IMR-90 (cell line): Measurements from ENCODE around the gene CD2.

Experiments used
- CHD1 ChIP-seq: IDR thresholded peaks from 2 replicates; pipeline ENCODE4 v1.6.1; 2012; ENCODE audit warnings: low read depth, low read length, improper control_type of control experiment
- CTCF ChIP-seq: conservative IDR thresholded peaks from 2 replicates; pipeline ENCODE4 v1.5.1; 2012; ENCODE audit warnings: mild to moderate bottlenecking, low read depth, low read length, improper control_type of control experiment
- MAZ ChIP-seq: IDR thresholded peaks from 2 replicates; pipeline ENCODE4 v1.6.1; 2012; ENCODE audit warnings: low read depth, mild to moderate bottlenecking, low read length, improper control_type of control experiment, moderate library complexity, borderline replicate concordance
- NFE2L2 ChIP-seq: fragments of 150-350 bp; IDR thresholded peaks from 2 replicates; pipeline ENCODE4 v1.6.1; 2016; ENCODE audit warnings: low read depth, mild to moderate bottlenecking, low read length
- POLR2A ChIP-seq: IDR thresholded peaks from 2 replicates; pipeline ENCODE4 v1.6.1; 2012; ENCODE audit warnings: mild to moderate bottlenecking, low read depth, low read length
- RCOR1 ChIP-seq: IDR thresholded peaks from 2 replicates; pipeline ENCODE4 v1.6.1; 2012; ENCODE audit warnings: mild to moderate bottlenecking, low read length, improper control_type of control experiment; ENCODE audit not compliant: insufficient replicate concordance
- RFX5 ChIP-seq: IDR thresholded peaks from 2 replicates; pipeline ENCODE4 v1.8.0; 2012; ENCODE audit warnings: low read depth, mild to moderate bottlenecking, low read length, moderate library complexity

- TF ChIP-seq POLR2A = no peak
- 0 out of 2 replicates have a peak, but pooled peaks have one; percentile 8 for TF ChIP-seq CTCF
- TF ChIP-seq RFX5 = no peak
- no peak for TF ChIP-seq CHD1
- no peak for TF ChIP-seq NFE2L2
- no peak for TF ChIP-seq MAZ
- no peak for TF ChIP-seq RCOR1
These were observed 9.7 kb downstream of the CD2 start for GRCh38 chr1:116763787-116764465.
